Neural cell (in vitro differentiated cells): ENCODE results near the gene KLHDC8A. TPM values are rescaled to one million over a fixed set of nuclear protein-coding genes. Genes with fewer than 3 reads are reported as not detected.

Experiments used
- H2AFZ ChIP-seq: fragments of 200-600, 300-800 bp; sonication (generic), shearing (Covaris generic); 2 replicates; pipeline ENCODE4 v1.6.0; 2014; ENCODE audit warnings: low read depth, mild to moderate bottlenecking, antibody characterized with exemption, low read length, moderate library complexity
- H3F3A ChIP-seq: fragments of 200-600 bp; shearing (Covaris generic); 2 replicates; pipeline ENCODE4 v1.6.1; 2016; ENCODE audit warnings: mild to moderate bottlenecking, moderate library complexity, mixed read lengths, antibody characterized with exemption, low read length; ENCODE audit not compliant: insufficient read depth, poor library complexity, severe bottlenecking
- H3K27ac ChIP-seq: fragments of 200-600, 300-800 bp; sonication (generic), shearing (Covaris generic); 2 replicates; pipeline ENCODE4 v1.5.1; 2014; ENCODE audit warnings: mild to moderate bottlenecking, low read length, moderate library complexity
- H3K27me3 ChIP-seq: fragments of 300-800, 200-600 bp; sonication (generic), shearing (Covaris generic); 2 replicates; pipeline ENCODE4 v1.6.0; 2014; ENCODE audit warnings: mild to moderate bottlenecking, low read depth, low read length, moderate library complexity; ENCODE audit not compliant: insufficient read depth
- H3K36me3 ChIP-seq: fragments of 300-800, 200-600 bp; sonication (generic), shearing (Covaris generic); 2 replicates; pipeline ENCODE4 v1.5.1; 2014; ENCODE audit warnings: mild to moderate bottlenecking, antibody characterized with exemption, low read length, moderate library complexity; ENCODE audit not compliant: insufficient read depth
- H3K4me2 ChIP-seq: fragments of 300-800, 200-600 bp; sonication (generic), shearing (Covaris generic); 2 replicates; pipeline ENCODE4 v1.6.0; 2014; ENCODE audit warnings: mild to moderate bottlenecking, low read length
- H3K4me3 ChIP-seq: fragments of 300-800, 200-600 bp; sonication (generic), shearing (Covaris generic); 2 replicates; pipeline ENCODE4 v1.5.1; 2014; ENCODE audit warnings: mild to moderate bottlenecking, low read length, moderate library complexity
- H3K79me2 ChIP-seq: fragments of 200-600 bp; shearing (Covaris generic); replicated peaks from 2 replicates; pipeline ENCODE4 v1.6.0; 2014; ENCODE audit warnings: mild to moderate bottlenecking, low read length, moderate library complexity; ENCODE audit not compliant: insufficient read depth
- H3K9ac ChIP-seq: fragments of 300-800, 200-600 bp; sonication (generic), shearing (Covaris generic); 2 replicates; pipeline ENCODE4 v1.6.1; 2016; ENCODE audit warnings: mild to moderate bottlenecking, low read length, mixed read lengths
- H3K9me2 ChIP-seq: fragments of 200-600 bp; shearing (Covaris generic); 2 replicates; pipeline ENCODE4 v1.6.1; 2016; ENCODE audit warnings: mild to moderate bottlenecking, low read length, mixed read lengths; ENCODE audit not compliant: insufficient read depth
- H3K9me3 ChIP-seq: fragments of 200-600, 300-800 bp; sonication (generic), shearing (Covaris generic); 2 replicates; pipeline ENCODE4 v1.6.1; 2016; ENCODE audit warnings: mild to moderate bottlenecking, mixed run types, low read length, moderate library complexity, mixed read lengths
- H4K20me1 ChIP-seq: fragments of 200-600 bp; shearing (Covaris generic); 2 replicates; pipeline ENCODE4 v1.6.1; 2016; ENCODE audit warnings: mild to moderate bottlenecking, mixed run types; ENCODE audit not compliant: insufficient read depth
- CTCF ChIP-seq: fragments of 450-650 bp; IDR thresholded peaks from 2 replicates; pipeline ENCODE4 v1.5.1; 2014; ENCODE audit warnings: antibody characterized with exemption, mild to moderate bottlenecking, moderate library complexity; ENCODE audit not compliant: poor library complexity, severe bottlenecking
- EP300 ChIP-seq: fragments of 450-650 bp; conservative IDR thresholded peaks from 2 replicates; pipeline ENCODE4 v1.6.1; 2014; ENCODE audit warnings: antibody characterized with exemption, mild to moderate bottlenecking, moderate library complexity; ENCODE audit not compliant: poor library complexity, severe bottlenecking
- EZH2 ChIP-seq: fragments of 200-600, 300-800 bp; shearing (Covaris generic), sonication (generic); IDR thresholded peaks from 2 replicates; pipeline ENCODE4 v1.6.1; 2014; ENCODE audit warnings: antibody characterized with exemption, low read length, borderline replicate concordance, mild to moderate bottlenecking; ENCODE audit not compliant: insufficient read depth, poor library complexity, severe bottlenecking
- MXI1 ChIP-seq: fragments of 450-650 bp; conservative IDR thresholded peaks from 2 replicates; pipeline ENCODE4 v1.6.1; 2014; ENCODE audit warnings: antibody characterized with exemption, mild to moderate bottlenecking; ENCODE audit not compliant: poor library complexity, severe bottlenecking
- POLR2AphosphoS5 ChIP-seq: IDR thresholded peaks from 2 replicates; pipeline ENCODE4 v1.6.1; 2012
- RAD21 ChIP-seq: fragments of 450-650 bp; conservative IDR thresholded peaks from 2 replicates; pipeline ENCODE4 v1.6.1; 2014; ENCODE audit warnings: antibody characterized with exemption, mild to moderate bottlenecking, moderate library complexity
- REST ChIP-seq: IDR thresholded peaks from 2 replicates; pipeline ENCODE4 v1.6.1; 2012; ENCODE audit warnings: borderline replicate concordance
- SMC3 ChIP-seq: fragments of 450-650 bp; conservative IDR thresholded peaks from 2 replicates; pipeline ENCODE4 v1.6.1; 2014; ENCODE audit warnings: antibody characterized with exemption, mild to moderate bottlenecking, moderate library complexity; ENCODE audit not compliant: poor library complexity
- TAF1 ChIP-seq: IDR thresholded peaks from 2 replicates; pipeline ENCODE4 v1.6.1; 2012; ENCODE audit warnings: low read depth
- polyA plus RNA-seq: library from polyadenylated mRNA; depleted of rRNA; stranded (reverse); fragments of >200 nt; gene quantifications from 2 replicates; pipeline ENCODE4 v1.2.3, GENCODE V29; 2014

The KLHDC8A gene
- polyA plus RNA-seq, 1 donor from 2014 or later = 7.7 TPM

GRCh38 chr1:205309741-205310140 is 47.0 kb downstream of the KLHDC8A start:
- Histone ChIP-seq H3K9ac (no peak overlapping the region), H3K27me3 (no peaks in the 10 kb centered on the region), H4K20me1 (no peaks in the 10 kb centered on the region), H3K4me2 (no peak overlapping the region), H2AFZ (no peak overlapping the region), H3K79me2 (peaks cover 46% of the 10 kb centered on the region), H3K4me3 (no peak overlapping the region), H3K9me2 (no peaks in the 10 kb centered on the region), H3F3A (peaks cover 17% of the 10 kb centered on the region), H3K9me3 (no peaks in the 10 kb centered on the region), H3K36me3 (no peaks in the 10 kb centered on the region), H3K27ac (no peak overlapping the region)
- TF ChIP-seq SMC3 = no peak
- no peak for TF ChIP-seq REST
- TF ChIP-seq CTCF = no peak
- no peak for TF ChIP-seq RAD21
- TF ChIP-seq EZH2 = no peak
- no peak for TF ChIP-seq POLR2AphosphoS5
- no peak for TF ChIP-seq MXI1
- TF ChIP-seq TAF1 = no peak
- no peak for TF ChIP-seq EP300

- H3K36me3 ChIP-seq = peaks cover 6% of the 10 kb centered on the region
Observed at GRCh38 chr1:205306929-205307566, 49.7 kb downstream of the KLHDC8A start.

More at GRCh38 chr1:205306929-205307566, 49.7 kb downstream of the KLHDC8A start:
- H3K27me3 ChIP-seq = no peaks in the 10 kb centered on the region
- H2AFZ ChIP-seq = no peak overlapping the region
- H3K27ac ChIP-seq = no peak overlapping the region
- H3K9me3 ChIP-seq = no peaks in the 10 kb centered on the region
- no peaks in the 10 kb centered on the region for H4K20me1 ChIP-seq
- peaks cover 32% of the 10 kb centered on the region for H3K79me2 ChIP-seq
- no peak overlapping the region for H3K4me3 ChIP-seq
- peaks cover 3% of the 10 kb centered on the region for H3F3A ChIP-seq
- no peaks in the 10 kb centered on the region for H3K9me2 ChIP-seq
- TF ChIP-seq EP300 (no peak), MXI1 (no peak), POLR2AphosphoS5 (no peak), RAD21 (no peak), TAF1 (no peak), CTCF (no peak)
- no peak overlapping the region for H3K4me2 ChIP-seq
- no peak overlapping the region for H3K9ac ChIP-seq
